ENCODE measurements around the gene KLF9.

DNA sequence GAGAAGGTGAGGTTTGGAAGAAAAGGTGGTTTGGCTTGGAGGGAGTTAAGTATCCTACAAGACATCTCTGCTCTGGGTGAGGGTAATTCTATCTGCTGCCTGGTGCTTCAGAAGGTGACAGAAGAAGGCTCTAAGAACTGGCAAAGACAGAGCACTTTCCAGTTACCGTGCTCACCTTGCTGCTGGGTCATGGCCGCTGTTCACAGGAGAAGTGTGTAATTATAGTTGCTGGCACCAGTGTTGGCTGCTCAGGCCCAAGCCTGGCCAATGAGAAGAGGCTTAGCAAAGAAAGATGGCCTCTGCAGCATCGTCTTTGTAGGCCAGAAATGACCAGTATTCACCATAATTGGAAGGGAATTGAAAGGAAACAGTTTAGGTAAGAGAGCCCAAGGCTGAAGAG lies 37.9 kb upstream of the KLF9 start:
- no peak for TF ChIP-seq CTCF (IDR thresholded peaks at IDR 0.05)
- TF ChIP-seq POLR2AphosphoS5 (IDR thresholded peaks at IDR 0.05; ENCODE audit: insufficient read depth in 1 of 2, low read depth in 1 of 2): no peak
- no peak for TF ChIP-seq POLR2A (IDR thresholded peaks at IDR 0.05)

Data from vagina (tissue), 2 donors.